ENCODE data around the gene TINCR.
"Not testable (repeated sequence)": the region's sequence is repeated elsewhere in the genome, so short reads cannot be mapped to it uniquely, and the experiment has no call there.

Gene TINCR

GRCh38 chr19:5567360-5567969 lies at the start of gene TINCR:
Gene TINCR (minus strand): TSS chr19:5567953.
- no peak for DNase-seq

GRCh38 chr19:5617080-5617479 lies 49.3 kb upstream of the TINCR start:
- DNase-seq = no peak

DNA sequence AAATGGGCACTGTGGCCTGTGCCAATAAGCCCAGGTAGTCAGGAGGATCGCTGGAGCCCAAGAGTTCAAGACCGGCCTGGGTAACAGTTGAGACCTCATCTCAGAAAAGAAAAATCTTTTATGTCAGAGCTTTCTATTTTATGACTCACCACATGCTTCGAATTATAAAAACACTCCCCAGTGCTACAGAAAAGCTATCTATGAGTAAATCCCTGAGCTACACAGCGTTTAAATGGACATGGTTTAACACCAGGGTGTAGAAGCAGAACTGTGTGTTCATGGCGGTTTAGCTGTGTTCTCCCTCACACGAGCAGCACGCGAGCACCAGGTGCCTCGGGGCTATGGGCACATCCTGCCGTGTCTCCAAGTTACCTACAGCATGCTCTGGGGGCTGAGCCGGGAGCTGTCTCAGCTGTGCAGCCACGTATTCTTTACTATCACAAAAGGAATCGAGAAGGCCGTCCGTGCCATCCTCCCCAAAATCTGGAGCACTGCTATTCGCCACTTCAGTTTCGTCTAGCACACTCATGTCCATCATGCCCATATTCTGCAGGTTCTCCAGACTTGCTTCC lies 48.1 kb upstream of the TINCR start:
- DNase-seq = no peak

DNA sequence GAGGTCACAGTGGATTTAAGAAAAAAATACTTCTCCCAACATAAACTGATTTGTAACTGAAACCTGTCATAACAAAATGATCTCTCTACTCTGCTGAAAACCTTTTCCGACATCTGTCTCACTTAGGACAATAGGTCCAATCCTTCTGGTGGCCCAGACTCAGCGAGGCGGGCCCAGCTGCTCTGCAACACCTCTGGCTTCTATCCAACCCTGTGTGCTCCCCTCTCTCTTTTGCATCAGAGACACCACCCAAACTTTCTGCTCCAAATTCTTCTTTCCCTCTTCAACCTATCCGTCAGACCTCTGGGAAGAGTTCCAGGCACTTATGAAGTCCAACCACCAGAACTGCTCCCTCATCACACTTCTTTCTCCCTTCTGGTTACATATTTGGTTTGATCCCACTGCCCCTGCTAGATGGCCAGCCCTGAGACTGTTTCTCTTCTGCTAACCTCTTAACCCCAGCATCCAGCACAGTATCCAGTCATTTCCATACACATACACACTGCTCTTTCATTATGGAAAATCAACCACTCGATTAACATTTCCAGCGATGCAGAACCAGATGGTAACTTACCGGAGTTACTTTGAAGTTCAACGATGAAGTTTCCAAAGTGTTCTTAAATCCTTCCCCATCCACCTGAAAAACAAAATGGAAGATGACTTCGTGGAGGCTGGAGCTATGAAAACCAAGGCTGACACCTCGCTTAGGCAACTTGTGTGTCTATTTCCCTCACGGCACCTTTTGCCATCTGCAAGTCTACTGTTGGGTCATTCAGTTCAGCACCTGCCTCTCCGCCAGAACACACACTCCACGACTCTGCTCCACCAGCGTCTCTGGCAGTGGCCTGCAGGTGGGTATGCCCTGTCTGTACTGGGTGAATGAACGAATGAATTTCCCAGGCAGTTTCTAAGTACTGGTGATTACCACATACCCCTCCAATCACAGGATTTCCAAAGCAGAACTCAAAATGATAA lies 45.4 kb upstream of the TINCR start:
- no peak for DNase-seq

GRCh38 chr19:5609881-5610448 lies 42.2 kb upstream of the TINCR start:
- no peak for DNase-seq

- not testable (repeated sequence) for DNase-seq
Measured at GRCh38 chr19:5608766-5609165, 41.0 kb upstream of the TINCR start.

DNA sequence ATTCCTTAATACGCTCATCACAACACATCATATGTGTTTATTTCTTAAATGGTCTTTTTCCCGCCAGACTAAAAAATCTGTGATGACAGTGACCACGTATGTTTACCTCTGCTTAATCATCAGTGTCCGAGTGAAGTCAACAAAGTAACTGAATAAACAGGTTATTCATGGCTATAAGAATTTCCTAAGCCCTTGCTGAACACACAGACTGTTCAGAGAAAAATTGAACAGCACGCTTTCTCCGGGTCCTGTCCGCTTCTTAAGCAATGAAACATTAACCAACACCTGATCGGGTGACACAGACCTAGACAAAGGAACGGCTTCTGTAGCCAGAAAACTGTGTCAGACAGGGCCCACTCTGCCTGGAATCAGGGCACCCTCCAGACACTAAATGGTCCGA lies 40.5 kb upstream of the TINCR start:
- DNase-seq = no peak

DNA sequence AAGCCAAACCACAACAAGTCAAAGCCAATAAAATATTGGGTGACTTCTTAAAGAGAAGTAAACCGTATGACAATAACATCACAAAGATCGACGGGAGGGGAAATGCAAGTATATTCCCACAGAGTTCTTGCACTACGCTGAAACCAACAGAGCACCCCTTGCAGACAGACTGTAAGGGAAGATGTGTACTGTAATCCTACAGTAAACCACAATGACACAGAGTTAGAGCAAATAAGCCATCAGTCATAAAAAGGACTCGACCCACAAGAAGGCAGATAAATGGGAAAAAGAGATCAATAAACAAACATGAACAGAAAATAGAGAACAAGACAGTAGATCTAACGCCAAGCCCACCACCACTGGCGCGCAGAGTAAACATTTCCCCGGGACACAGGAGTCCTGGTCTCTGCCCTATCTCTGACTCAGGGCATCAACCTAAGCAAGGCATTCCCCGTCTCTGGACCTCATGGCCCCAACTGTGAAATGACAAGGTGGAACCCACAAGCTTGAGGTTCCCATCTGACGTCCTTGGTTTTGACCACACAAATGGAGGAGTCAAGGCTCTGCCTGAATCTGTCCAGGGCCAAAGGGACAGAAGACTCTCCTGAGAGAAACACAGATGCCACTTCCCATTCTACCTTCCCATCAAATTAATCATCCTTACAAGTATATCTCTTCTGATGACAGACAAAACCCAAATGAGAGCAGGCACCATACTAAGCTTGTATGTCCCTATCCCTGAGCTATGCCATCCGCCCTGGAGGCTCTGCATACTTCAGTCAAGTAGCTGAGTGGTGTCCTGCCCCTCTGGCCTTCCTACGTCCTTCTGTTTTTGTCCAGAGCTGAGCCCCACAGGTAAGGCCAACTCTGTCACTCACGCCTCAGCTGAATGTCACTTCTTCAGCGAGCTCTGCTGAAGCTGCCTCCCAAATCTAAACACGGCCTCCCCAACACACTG lies 39.8 kb upstream of the TINCR start:
- DNase-seq = no peak

DNA sequence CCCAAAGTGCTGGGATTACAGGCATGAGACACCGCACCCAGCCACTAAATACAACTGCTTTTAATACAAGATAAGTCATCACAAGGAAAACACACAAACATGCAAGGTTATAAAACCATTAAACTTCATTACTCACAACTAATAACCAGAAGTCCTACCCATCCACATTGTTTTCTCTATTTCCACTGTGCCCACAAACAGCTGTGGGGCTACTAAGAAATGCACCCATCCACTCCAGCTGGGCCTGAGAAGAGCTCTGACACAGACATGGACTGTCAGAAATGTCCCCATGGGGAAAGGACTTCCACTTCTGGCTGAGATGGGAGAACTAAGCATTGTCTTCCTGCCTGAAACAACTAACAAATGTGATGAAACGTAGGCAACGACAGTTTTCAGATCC lies 37.6 kb upstream of the TINCR start:
- no peak for DNase-seq

DNA sequence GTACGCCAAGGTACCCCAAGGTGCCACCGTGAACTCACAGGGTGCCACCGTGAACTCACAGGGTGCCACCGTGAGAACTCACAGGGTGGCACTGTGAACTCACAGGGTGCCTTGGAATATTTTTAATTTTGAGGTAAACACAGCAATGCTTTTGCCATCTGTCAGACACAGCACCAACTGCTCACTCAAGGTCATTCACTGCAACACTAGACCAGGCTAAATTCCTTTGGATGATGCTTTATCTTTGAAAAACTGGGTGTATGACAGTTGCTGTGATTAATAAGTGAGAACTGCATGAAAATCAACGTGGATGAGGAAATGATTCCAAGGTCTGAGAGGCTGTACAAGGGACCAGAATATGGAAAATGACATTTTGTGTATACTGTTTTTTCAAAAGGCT lies 35.9 kb upstream of the TINCR start:
- DNase-seq = no peak

- no peak for DNase-seq
Measured at GRCh38 chr19:5600797-5601196, 33.0 kb upstream of the TINCR start.

DNA sequence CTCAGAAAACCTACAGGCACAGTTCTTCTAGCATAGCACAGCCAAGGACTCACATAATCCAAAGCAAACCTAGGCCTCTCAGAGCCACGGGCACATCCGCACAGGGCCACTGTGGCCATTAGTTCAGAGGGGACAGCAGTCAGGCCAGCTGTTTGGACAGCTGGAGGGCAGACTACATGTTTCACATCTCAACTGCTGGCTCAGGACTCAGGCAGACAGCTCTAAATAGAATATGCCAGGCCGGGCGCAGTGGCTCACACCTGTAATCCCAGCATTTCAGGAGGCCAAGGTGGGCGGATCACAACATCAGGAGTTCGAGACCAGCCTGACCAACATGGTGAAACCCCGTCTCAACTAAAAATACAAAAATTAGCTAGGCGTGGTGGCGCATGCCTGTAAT lies 28.0 kb upstream of the TINCR start:
- DNase-seq = no peak

- DNase-seq = no peak
Measured at GRCh38 chr19:5595129-5595528, 27.4 kb upstream of the TINCR start.

- DNase-seq = no peak
Measured at GRCh38 chr19:5594521-5594950, 26.8 kb upstream of the TINCR start.

GRCh38 chr19:5593343-5594255 lies 25.8 kb upstream of the TINCR start:
- no peak for DNase-seq

DNA sequence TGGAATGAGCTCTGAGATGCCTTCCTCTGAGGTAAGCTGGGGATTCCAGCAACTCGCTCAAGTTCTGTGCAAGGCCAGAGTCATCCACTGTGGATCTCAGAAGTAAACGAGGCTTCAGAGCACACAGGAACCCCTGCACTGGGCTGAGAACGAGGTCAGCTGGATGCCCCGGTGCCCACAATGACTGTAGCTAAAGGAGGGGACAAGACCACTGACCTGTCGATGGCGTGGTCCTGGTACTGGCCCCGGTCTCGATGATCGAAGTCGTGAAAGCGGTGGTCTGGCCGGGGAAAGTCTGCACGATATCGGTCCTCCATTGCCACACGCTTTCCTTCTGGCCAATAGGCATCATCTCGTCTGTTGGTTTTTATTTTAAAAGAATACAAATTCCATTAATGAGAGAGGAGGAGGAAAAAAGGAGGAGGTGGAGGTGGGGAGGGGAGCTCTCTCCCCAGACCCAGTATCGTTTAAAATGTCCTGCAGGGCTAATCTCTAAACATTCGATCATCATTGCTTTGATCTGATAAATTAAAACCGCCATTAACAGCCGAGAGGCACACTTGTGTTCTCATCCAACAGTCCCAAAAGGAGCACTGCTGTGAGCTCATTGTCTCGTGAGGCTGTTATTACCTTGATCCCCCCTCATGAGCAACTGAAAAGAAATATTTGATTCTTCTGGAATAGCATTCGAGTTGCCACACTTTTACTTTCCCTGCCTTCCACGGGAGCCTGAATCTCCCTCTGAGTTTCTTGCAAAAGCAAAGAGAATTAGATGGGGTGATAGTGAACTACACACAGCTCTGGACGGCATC lies 25.0 kb upstream of the TINCR start:
- no peak for DNase-seq

GRCh38 chr19:5591476-5591875 lies 23.7 kb upstream of the TINCR start:
- DNase-seq = no peak

GRCh38 chr19:5590865-5591154 lies 23.1 kb upstream of the TINCR start:
- DNase-seq = no peak

DNA sequence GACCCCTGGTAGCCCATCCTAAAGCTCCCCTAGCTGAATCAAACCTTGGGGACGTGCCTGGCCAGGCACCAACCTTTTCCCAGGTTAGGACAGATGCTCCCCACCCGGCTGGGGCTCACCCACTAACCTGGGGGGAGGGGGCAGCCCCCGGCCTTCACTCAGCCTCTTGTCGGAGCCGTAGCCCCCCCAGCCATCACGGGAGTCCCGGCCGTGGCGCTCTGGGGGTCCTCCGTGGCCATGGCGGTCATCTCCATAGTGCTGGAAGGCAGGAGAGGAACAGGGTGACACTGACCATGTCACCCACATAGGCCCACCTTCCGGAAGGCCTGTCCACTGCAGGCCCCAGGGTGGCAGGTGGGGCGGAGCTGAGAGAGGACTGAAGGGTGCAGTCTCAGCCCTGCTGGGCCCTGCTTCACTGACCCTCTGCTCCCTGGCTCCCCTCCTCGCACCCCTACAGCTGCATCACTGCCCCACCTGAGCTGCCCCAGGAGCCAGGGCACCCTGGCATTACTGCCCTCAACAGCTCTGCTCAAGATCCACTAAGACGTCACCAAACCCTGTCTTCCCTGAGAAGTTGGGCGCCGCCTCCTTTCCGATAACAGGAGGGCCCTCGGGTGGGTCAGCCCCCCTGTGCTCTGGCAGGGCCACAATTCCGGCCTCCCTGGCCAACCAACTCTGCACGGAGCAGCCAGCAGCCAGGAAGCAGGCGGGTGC lies 22.6 kb upstream of the TINCR start:
- no peak for DNase-seq
